DOHH2 (cell line): Measurements from ENCODE around the gene TMEM47.

Experiments used
- CTCF ChIP-seq: fragments of 200-600 bp; sonication (generic); IDR thresholded peaks from one replicate; pipeline ENCODE4 v1.5.1; 2014; ENCODE audit warnings: antibody characterized with exemption, mild to moderate bottlenecking, low read depth, low read length; ENCODE audit not compliant: poor library complexity, severe bottlenecking
- EZH2phosphoT487 ChIP-seq: fragments of 200-600 bp; sonication (generic); IDR thresholded peaks from 2 replicates; pipeline ENCODE4 v1.6.1; 2017; ENCODE audit warnings: borderline replicate concordance, mild to moderate bottlenecking, antibody characterized with exemption, low read length, moderate library complexity, mixed read lengths

DNA sequence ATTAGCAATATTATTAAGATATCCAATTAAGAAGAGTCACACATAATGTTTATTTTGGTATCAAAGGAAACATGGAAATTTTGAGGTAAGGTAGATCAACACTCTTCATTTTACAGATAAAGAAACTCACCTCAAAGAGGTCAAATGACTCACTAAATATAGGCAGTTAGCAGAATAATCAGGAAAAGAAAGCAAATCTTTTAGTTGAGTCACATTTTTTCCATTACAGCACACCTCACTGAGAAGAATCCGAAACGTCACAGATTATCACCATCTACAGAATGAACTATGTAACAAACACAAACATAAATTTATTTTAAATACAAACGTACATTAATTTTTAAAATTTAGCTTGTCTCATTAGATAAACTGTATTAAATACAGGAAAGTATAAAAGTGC lies 70.1 kb downstream of the TMEM47 start:
- TF ChIP-seq CTCF (no peak), EZH2phosphoT487 (no peak)
